GM23248 (cell line): ENCODE measurements around the gene ARAP2.

Source experiments
- EZH2 ChIP-seq: fragments of 200-600 bp; sonication (generic); IDR thresholded peaks from 2 replicates; pipeline ENCODE4 v1.6.1; 2018; ENCODE audit warnings: antibody characterized with exemption, mild to moderate bottlenecking; ENCODE audit not compliant: insufficient read depth, poor library complexity, severe bottlenecking
- EZH2phosphoT487 ChIP-seq: fragments of 200-600 bp; sonication (generic); IDR thresholded peaks from 2 replicates; pipeline ENCODE4 v1.6.1; 2018; ENCODE audit warnings: antibody characterized with exemption, moderate library complexity, mild to moderate bottlenecking, low read depth; ENCODE audit not compliant: insufficient read depth

DNA sequence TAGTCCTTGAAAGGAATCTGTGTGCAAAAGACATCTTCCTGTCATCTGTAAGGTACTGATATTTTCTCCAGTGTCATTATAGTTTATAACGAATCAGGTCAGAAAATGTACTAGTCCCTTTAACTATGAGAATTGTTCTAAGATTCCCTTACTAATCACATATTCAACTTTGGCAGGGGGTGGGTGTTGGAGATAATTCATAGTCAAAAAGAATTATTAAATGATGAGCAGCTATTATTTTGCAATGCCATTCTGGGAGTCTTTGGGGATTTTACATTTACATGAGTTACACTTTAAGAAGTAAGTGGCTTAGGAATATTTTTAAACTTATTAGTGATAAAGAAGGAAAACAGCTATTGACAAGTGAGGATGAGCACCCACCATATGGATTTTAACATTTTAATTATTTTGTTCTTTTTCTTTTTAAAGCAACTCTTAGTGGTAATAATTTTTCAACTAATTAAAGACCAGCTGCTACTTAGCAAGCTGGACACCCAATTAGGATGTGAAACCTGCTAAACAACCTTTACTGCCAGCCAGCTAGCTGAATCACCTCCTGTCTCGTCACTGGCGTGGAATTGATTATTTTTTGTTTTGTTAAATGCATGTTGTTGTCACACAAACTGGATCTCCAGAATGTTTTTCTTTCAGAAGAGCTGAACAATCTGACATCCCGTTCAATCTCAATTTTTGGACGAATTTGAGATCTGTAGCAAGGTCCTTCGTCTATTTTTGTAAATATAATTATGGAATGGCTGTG is 219.2 kb downstream of the ARAP2 start:
- TF ChIP-seq EZH2phosphoT487: no peak
- no peak for TF ChIP-seq EZH2
